ENCODE results near the gene PTPRC.

Gene PTPRC

DNA sequence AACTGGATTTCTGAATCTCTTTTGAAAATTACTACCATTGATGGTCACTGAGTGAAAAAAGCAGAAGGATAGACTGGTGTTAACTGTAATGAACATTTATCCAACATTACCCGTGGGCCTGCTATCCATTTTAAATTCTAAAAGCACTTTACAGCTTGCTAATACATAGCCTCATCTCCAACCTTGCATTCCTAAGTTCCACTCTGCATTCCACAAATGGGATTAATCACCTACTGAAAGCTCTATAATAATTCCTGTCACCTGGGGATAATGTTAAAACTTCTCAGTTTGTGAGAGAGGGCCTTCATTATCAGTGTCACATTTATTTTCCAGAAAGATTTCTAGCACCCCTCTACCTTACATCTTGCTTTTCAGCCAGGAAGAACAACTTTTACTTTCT lies 38.2 kb downstream of the PTPRC start:
- DNase-seq: no peak

DNA sequence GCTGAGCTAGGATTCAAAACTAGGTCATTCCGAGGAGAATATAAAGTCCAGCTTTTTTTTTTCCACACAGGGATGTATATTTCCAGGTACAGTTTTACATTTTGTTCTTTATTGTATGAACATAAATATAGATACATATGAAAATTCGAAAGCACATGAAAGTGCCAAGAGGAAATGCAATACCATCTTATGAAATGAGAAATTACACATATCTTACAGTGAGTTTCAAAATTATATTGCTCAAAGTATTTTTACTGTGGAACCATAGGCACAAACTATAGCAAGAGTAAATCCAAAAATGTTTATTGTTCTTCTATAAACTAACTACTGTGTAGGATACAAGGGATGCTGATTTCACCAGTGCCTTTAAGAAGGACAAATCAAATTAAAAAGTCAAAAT lies 39.0 kb downstream of the PTPRC start:
- no peak for DNase-seq

GRCh38 chr1:198678301-198678836 lies 39.5 kb downstream of the PTPRC start:
- no peak for DNase-seq

GRCh38 chr1:198678901-198679329 lies 40.1 kb downstream of the PTPRC start:
- no peak for DNase-seq

DNA sequence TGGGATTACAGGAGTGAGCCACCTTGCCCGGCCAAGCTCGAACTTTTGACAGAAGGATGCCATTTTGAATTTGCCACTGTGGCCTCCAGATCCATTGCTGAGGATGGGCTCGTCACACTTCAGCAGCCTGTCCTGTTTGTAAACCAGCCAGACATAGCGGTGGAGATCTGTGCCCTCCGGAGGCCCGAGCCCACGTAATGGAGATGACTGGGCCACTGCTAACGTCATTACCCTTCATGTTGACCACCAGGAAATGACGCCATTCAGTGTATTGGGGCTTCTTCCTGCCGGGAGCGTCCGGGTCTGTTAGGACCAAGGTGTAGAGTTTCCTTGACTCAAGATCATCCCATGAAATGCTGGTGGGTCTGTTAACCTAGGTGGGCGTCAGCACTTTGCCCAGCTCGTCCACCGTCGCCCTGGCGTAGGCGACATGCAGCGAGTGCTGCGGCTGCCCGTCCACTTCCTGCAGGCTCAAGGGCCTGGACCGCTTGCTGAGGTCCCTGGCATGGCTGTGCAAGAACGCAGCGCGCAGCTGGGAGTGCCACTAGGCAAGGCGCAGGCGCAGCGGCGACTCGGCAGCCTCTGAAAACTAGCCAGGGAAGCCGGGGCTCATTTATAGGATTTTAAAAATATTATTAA lies 40.8 kb downstream of the PTPRC start:
- DNase-seq: no peak

- DNase-seq: peak; percentile 11
Observed at GRCh38 chr1:198680174-198680875, 41.5 kb downstream of the PTPRC start.

DNA sequence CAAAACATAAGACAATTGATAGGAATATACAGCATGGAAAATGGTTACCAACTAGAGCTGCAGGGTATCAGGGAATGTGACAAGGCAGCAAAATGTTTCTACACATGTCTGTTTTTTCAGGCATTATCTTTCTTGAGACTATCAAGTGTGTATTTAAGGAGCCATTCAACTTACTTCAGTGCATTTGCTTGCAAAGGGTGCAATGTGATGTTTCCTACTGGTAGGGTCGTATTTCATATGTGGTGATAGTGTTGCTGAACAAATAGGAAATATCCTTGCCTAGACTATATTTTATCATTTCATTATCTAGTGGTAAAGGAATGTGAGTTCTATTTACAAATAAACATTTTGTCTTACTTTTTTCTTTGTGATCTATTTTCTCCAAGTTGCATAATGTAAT lies 42.4 kb downstream of the PTPRC start:
- peak; percentile 34 for DNase-seq

- DNase-seq: peak; percentile 100
Observed at GRCh38 chr1:198681831-198682759, 43.3 kb downstream of the PTPRC start.

- DNase-seq: no peak
Observed at GRCh38 chr1:198682850-198683249, 44.0 kb downstream of the PTPRC start.

DNA sequence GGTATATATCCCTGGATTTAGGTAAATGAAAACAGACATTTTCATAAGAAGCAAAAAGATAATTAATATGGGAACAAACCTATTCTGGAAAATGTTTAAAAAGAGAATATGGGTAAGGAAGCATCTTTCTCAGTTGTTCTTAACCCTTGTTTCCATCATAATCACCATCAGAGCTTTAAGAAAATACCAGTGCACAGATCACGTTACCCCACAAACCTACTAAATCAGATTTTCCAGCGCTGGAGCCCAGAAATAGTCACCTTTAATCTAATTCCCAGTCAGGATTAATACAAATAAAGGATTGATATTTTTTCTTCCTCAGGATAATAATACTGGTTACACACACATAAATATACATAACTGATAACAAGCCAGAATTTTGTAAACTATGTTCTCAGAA lies 44.6 kb downstream of the PTPRC start:
- no peak for DNase-seq

GRCh38 chr1:198686069-198686728 lies 47.4 kb downstream of the PTPRC start:
- peak; percentile 51 for DNase-seq

DNA sequence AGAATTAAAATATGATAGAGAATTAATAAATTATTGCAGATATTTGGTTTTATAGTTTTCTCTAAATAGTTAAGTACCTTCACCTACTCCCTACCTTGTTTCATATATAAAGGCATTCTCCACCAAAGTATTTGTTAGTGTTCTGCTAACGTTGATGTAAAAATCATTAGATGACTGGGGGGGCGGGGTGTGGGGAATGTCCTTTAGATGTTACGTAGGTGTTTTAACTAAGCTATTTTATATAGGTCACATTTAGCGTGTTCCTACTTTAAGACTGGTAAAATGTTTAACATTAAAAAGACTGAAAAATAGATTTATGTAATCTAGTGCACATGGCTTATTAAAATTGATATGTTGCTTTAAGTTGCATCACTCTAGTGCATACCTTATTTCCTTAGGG lies 48.6 kb downstream of the PTPRC start:
- no peak for DNase-seq

- DNase-seq: no peak
Observed at GRCh38 chr1:198691063-198691462, 52.2 kb downstream of the PTPRC start.

GRCh38 chr1:198693321-198693720 lies 54.5 kb downstream of the PTPRC start:
- no peak for DNase-seq

DNA sequence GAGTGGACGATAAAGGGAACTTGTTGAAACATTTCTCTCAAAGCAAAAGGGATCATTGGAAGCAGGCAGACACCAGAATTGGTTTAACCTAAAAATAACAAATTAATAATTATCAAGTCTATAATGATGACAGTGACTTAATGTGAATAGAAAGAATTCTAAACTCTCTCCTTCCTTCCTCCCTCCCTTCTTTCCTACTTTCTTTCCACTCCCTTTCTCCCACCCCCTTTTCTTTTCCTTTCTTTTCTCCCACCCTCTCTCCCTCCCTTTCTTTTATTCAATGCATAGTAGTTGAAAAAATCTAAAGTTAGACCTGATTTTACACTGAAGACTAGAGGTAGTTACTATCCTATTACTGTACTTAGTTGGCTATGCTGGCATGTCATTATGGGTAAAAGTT lies 55.7 kb downstream of the PTPRC start:
- DNase-seq: no peak

DNA sequence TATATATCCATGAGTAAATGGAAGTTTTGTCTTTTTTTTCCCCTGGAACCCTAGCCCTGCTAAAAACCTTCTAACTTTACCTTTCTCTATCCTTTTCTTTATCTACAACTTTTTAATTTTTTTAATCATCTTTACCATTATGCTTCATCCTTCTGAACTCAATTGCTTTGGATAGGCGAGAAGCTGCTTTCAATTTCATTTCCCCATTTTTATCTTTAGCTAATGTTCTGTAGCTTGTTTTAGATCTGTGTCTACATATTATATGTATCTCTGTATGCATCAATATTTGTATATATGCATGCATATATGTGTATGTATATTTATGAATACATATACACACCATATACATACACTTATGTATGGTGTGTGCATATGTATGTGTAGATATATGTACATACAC lies 57.4 kb downstream of the PTPRC start:
- peak; percentile 59 for DNase-seq

DNA sequence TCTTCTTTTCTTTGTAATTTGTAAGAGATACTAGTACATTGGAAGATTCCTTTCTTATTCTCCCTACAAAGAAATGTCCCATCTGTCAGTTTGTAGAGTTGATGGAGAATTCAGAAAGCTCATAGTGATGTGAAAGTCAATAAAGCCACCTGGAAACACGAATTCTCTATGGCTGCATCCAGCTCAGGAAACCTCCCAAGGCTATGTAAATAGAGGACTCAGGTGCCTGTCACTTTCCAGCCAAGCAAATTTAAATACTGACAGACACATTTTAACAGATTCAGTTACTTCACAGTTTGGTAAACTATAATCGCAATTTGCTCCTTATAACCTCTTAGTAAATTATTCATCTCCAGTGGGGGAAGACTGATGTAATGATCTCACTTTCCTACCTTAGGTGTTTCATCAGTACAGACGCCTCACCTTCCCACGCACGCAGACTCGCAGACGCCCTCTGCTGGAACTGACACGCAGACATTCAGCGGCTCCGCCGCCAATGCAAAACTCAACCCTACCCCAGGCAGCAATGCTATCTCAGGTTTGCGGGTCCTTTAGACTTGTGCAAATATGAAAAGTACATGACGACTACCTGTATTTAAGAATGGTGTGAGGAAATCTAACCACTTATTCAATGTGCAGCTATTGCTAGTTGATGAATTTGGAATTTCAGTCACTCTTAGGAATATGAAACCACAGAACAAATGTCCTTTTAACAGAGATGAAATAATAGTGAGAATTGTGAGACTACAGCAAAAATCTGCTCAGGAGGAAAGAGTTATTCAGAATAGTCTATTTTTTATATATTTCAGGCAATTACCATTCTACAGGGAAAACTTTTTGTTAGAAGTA lies 60.6 kb downstream of the PTPRC start:
- DNase-seq: no peak

- no peak for DNase-seq
Observed at GRCh38 chr1:198700016-198700392, 61.2 kb downstream of the PTPRC start.

- DNase-seq: no peak
Observed at GRCh38 chr1:198700396-198700795, 61.6 kb downstream of the PTPRC start.

DNA sequence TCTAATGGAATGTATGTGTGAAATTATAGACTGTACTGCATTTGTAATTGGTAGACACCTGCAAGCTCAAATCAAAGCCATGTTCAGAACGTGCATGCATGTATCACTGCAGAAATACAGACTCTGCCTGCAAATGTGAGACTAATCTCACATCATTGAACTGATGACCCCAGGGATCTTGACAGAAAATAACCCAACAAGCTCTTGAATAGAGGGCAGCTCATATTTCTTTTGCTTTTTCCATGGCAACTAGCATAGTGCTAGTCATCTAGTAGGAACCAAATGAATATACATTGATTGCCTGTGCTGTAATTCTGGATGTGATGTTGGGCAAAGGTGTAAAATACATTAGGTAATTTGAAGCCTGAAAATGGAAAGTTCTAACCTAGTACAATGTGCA lies 62.4 kb downstream of the PTPRC start:
- DNase-seq: no peak

GRCh38 chr1:198701766-198702539 lies 63.1 kb downstream of the PTPRC start:
- DNase-seq: no peak

Measured in MV-4-11 (cell line).